Adrenal gland (tissue), 12 donors: ENCODE data around the gene ZSCAN5B. TPM values are rescaled to one million over a fixed set of nuclear protein-coding genes. Genes with fewer than 3 reads are reported as not detected.
"Not testable (repeated sequence)": the region's sequence is repeated elsewhere in the genome, so short reads cannot be mapped to it uniquely, and the experiment has no call there.

Experiments used
- DNase-seq, 7 donors: peaks; one replicate each; pipeline ENCODE4 v3.0.0-alpha.2; 2019 to 2020
- H3K27ac ChIP-seq, 5 donors: fragments of 200-600 bp; sonication (generic) in 4 of 5; 1 replicate in 3 of 5; 2 replicates in 2 of 5; pipeline versions ENCODE4 v1.5.1 to v1.8.0; 2016 to 2020; ENCODE audit warnings: mild to moderate bottlenecking in 1 of 5
- H3K27me3 ChIP-seq: fragments of 200-600 bp; 2 replicates; pipeline ENCODE4 v1.8.0; 2021
- H3K36me3 ChIP-seq, 2 donors: fragments of 200-600 bp; replicated peaks in 1 of 2; 1 replicate in 1 of 2; 2 replicates in 1 of 2; pipeline versions ENCODE4 v1.5.1 to v1.8.0; 2018 to 2022
- H3K4me1 ChIP-seq, 2 donors: fragments of 200-600 bp; replicated peaks in 1 of 2; 1 replicate in 1 of 2; 2 replicates in 1 of 2; pipeline versions ENCODE4 v1.5.1 to v1.8.0; 2018 to 2021
- H3K4me3 ChIP-seq, 4 donors: fragments of 200-600 bp; sonication (generic) in 3 of 4; one replicate each; pipeline ENCODE4 v1.5.1; 2016 to 2018
- H3K9me3 ChIP-seq, 3 donors: fragments of 200-600 bp; sonication (generic) in 1 of 3; replicated peaks in 1 of 3; 1 replicate in 2 of 3; 2 replicates in 1 of 3; pipeline versions ENCODE4 v1.5.1 to v1.8.0; 2016 to 2021
- CTCF ChIP-seq, 6 experiments: fragments of 450-650 bp in 4 of 6; fragments of 200-600 bp in 2 of 6; sonication (generic) in 1 of 6; IDR thresholded peaks; 1 replicate in 5 of 6; 2 replicates in 1 of 6; pipeline versions ENCODE4 v1.5.1 to v1.8.0; 2016 to 2021; ENCODE audit warnings: antibody characterized with exemption in 6 of 6, mild to moderate bottlenecking in 2 of 6, moderate library complexity in 1 of 6
- POLR2A ChIP-seq, 2 donors: fragments of 450-650 bp; IDR thresholded peaks; one replicate each; pipeline ENCODE4 v1.6.1; 2017; ENCODE audit warnings: antibody characterized with exemption in 2 of 2, mild to moderate bottlenecking in 2 of 2, moderate library complexity in 1 of 2
- WGBS, 4 donors: extraction: QIAGEN DNeasy Blood & Tissue Kit in 2 of 4; methylation state at CpG; one replicate each; pipeline versions ENCODE4 v1.1.5 to v1.1.7; 2013 to 2017; 5-methylcytosine and 5-hydroxymethylcytosine counted together
- intact Hi-C, 2 donors: fragments of 100-400 bp; cut with DNase I; formaldehyde crosslinking; loops; one replicate each; pipeline versions ENCODE4 v1.14.1 to v1.15.0; 2022 to 2023
- polyA plus RNA-seq, 3 donors: library from polyadenylated mRNA; stranded (reverse); fragments of 200-250 nt in 2 of 3; fragments of 350-450 nt in 1 of 3; fragmentation: Illumina TruSeq in 1 of 3; extraction: RNeasy Lipid Tissue Mini Kit (QIAGEN cat#74804) in 1 of 3; gene quantifications; one replicate each; pipeline ENCODE4 v1.2.3, GENCODE V29; 2013 to 2014
- total RNA-seq, 9 donors: library from RNA; depleted of rRNA in 4 of 9; stranded (reverse); fragments of >200 nt in 4 of 9; fragments of 120-200 nt in 1 of 9; fragmentation: NEBNext Ultra II Directional in 1 of 9; extraction: Animal tissue kit (Norgen Biotek cat#: 25700) in 1 of 9; gene quantifications; one replicate each; pipeline versions ENCODE4 v1.1.0 to v1.2.4, GENCODE V29; 2013 to 2023
- donor health status: healthy with polysubstance abuse.
- donor health status: Bipolar disorder and iron deficiency.
- donor health status: DM: yes; HTN: yes; CAD: no.
- donor health status: DM: no; HTN: no; CAD: no.
- donor health status: DM: no; HTN: no; CAD: no.
- donor health status: DM: yes; HTN: yes; CAD: no.

The ZSCAN5B gene
- total and polyA plus RNA-seq, 12 donors: 0.09 to 0.19 (median 0.12) TPM; not detected in 8

- Histone ChIP-seq H3K27ac (no peak overlapping the region), H3K4me3 (no peak overlapping the region), H3K9me3 (no peaks in the 10 kb centered on the region), H3K27me3 (no peaks in the 10 kb centered on the region), H3K36me3 (no peaks in the 10 kb centered on the region), H3K4me1 (peaks cover 5 to 8% of the 10 kb centered on the region in 2 donors)
- 94 to 98% (median 96%) methylated on average over 13 to 14 of the region's 14 CpGs for WGBS, 4 donors
- intact Hi-C loops: no loop called here
- DNase-seq: no peak
- TF ChIP-seq CTCF (IDR thresholded peaks at IDR 0.05): no peak
- TF ChIP-seq POLR2A (IDR thresholded peaks at IDR 0.05): no peak
Observed at GRCh38 chr19:56221851-56222250, 24.3 kb upstream of the ZSCAN5B start.

DNA sequence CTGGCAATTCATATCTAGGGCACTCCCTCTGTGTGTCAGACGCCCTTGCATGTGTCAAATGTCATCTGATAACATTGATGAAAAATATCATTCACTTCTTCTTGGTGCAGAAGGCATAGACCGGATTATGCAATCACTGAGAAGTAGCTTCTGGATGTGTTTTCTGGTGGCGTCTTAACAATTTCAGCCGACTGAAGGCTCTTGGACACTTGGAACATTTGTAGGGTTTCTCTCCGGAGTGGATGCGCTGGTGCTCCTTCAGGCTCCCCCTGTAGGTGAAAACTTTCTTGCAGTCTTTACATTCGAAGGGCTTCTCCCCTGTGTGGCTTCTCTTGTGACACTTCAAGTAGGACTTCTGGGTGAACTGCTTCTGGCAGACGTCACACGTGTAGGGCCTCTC, 23.9 kb upstream of the ZSCAN5B start:
- WGBS, 4 donors: 43 to 49% (median 46%) methylated on average over 8 to 9 of the region's 9 CpGs
- intact Hi-C loops: not testable (repeated sequence)

DNA sequence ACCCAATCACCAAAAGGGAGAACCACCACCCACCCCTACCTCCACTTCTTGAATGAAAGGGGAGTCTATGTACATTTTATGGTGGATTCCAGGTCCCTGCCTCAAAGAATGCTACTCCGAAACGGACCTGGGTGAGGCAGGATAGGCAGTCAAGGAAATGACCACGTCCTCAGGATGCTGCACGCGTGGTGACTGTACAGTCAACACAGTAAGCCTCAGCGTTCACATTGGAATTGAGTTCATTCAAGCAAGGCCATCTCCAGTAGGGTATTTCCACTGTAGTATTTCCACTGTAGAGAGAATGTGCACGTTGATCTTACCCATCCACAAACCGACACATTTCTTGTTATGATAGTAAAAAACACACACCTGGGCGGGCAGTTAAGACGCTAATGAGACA, 21.4 kb upstream of the ZSCAN5B start:
- TF ChIP-seq POLR2A (IDR thresholded peaks at IDR 0.05): no peak
- no peak for TF ChIP-seq CTCF (IDR thresholded peaks at IDR 0.05)
- intact Hi-C loops: no loop called here
- no peaks in the 10 kb centered on the region for H3K36me3 ChIP-seq
- DNase-seq: no peak
- H3K4me1 ChIP-seq: peaks cover 5 to 8% of the 10 kb centered on the region in 2 donors
- H3K27me3 ChIP-seq: no peaks in the 10 kb centered on the region
- H3K9me3 ChIP-seq: no peaks in the 10 kb centered on the region
- H3K4me3 ChIP-seq: no peak overlapping the region
- WGBS, 4 donors: 84 to 95% (median 95%) methylated on average over 10 of the region's 10 CpGs
- no peak overlapping the region for H3K27ac ChIP-seq

More for the DNA sequence above, 23.9 kb upstream of the ZSCAN5B start:
- peak in 3 of 6 experiments; percentile 13 to 26 (median 24) for TF ChIP-seq CTCF (IDR thresholded peaks at IDR 0.05)
- H3K4me3 ChIP-seq, H3K27ac ChIP-seq, H3K36me3 ChIP-seq, H3K27me3 ChIP-seq, H3K4me1 ChIP-seq, H3K9me3 ChIP-seq: not testable (repeated sequence)
- peak in 3 of 7 donors; percentile 8 to 26 (median 19) for DNase-seq

GRCh38 chr19:56217039-56217949, 19.7 kb upstream of the ZSCAN5B start:
- Histone ChIP-seq H3K27ac (no peak overlapping the region), H3K4me3 (peak overlapping the region in 2 of 4 donors; percentile 22 to 50), H3K9me3 (no peaks in the 10 kb centered on the region), H3K4me1 (peaks cover 5 to 8% of the 10 kb centered on the region in 2 donors), H3K36me3 (no peaks in the 10 kb centered on the region), H3K27me3 (no peaks in the 10 kb centered on the region)
- intact Hi-C loops: no loop called here
- 9 to 30% (median 10%) methylated on average over 19 to 79 of the region's 79 CpGs for WGBS, 4 donors
- no peak for TF ChIP-seq POLR2A (IDR thresholded peaks at IDR 0.05)
- TF ChIP-seq CTCF (IDR thresholded peaks at IDR 0.05): no peak
- DNase-seq: peak in 6 of 7 donors; percentile 9 to 52 (median 20)
